ENCODE results near the gene GNPAT.

Gene GNPAT

GRCh38 chr1:231317306-231318014 is 76.4 kb downstream of the GNPAT start:
- no peak for DNase-seq (ENCODE audit: low read depth)

- no peak for DNase-seq (ENCODE audit: low read depth)
Observed at GRCh38 chr1:231318015-231318355, 77.0 kb downstream of the GNPAT start.

GRCh38 chr1:231318568-231318967 is 77.6 kb downstream of the GNPAT start:
- no peak for DNase-seq (ENCODE audit: low read depth)

GRCh38 chr1:231319080-231319479 is 78.1 kb downstream of the GNPAT start:
- no peak for DNase-seq (ENCODE audit: low read depth)

GRCh38 chr1:231322880-231323530 is 82.0 kb downstream of the GNPAT start:
- DNase-seq (ENCODE audit: low read depth): no peak

DNA sequence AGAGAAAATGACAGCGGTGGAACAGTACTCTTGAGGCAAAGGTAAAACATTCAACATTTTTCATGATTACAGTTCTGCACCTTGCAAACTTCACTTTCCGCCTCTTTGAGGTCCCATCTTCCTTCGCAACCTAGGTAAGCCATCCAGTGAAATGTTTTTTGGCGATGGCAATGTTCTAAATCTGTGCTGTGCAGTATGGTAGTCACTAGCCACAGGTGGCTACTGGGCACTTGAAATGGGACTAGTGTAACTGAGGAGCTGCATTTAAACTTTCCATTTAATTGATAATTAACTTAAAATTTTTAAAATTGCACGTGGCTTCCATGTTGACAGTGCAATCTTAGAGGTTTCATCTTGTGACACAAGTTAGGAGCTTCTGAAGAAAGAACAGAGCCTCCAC is 83.6 kb downstream of the GNPAT start:
- DNase-seq (ENCODE audit: low read depth): no peak

DNA sequence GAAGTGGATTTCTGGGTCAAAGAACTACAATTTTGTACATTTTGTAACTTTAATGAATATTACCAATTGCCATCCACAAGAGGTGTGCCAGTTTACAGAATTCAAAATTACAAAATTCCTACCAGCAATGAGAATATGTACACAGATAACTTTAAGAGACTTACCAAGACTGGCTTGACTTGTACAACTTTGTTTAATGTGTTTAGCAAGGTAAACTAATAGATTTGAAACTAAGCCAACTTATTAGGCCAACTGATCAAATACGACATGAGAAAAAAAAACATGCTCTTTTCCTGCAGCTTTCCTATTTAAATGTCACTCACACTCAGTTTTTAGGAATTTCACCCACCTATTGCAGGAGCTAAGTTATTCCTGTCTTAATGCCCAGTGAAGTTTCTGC is 85.2 kb downstream of the GNPAT start:
- no peak for DNase-seq (ENCODE audit: low read depth)

All from stimulated activated CD8-positive, alpha-beta memory T cell treated with anti-CD3 and anti-CD28 coated beads, Interleukin-15, amount 100 ng/mL, for 24 hours (primary cell).